Endothelial cell of umbilical vein (primary cell): ENCODE data around the gene SLC5A3. TPM values are rescaled to one million over a fixed set of nuclear protein-coding genes. Genes with fewer than 3 reads are reported as not detected.
A peak's percentile ranks its signal among the peaks of the same experiment; 100 is the strongest.

Source experiments
- BruUV-seq: library from RNA; stranded (reverse); fragments of 400-500 nt; replicated peaks from 2 replicates; lab custom pipeline; 2021; lab: Mats Ljungman, UMichigan
- CTCF ChIA-PET: fragments of 300-600, 350-600 bp; sonication (Branson Sonifier 250); formaldehyde crosslinking; loops from one replicate; lab custom pipeline; 2021; ENCODE audit warnings: antibody characterized with exemption, inconsistent platforms; lab: Charles Lee
- POLR2A ChIA-PET: fragments of 300-600, 350-600 bp; sonication (Branson Sonifier 250); formaldehyde crosslinking; loops from one replicate; lab custom pipeline; 2021; ENCODE audit warnings: antibody characterized with exemption, inconsistent platforms; lab: Charles Lee
- DNase-seq: peaks from one replicate; pipeline ENCODE4 v3.0.0-alpha.2; 2011; ENCODE audit warnings: low read depth, low spot score
- FAIRE-seq: peaks from 2 replicates; lab custom pipeline; 2011; peaks lifted over from hg19 to GRCh38; lab: Jason Lieb, UNC
- H2AFZ ChIP-seq: 2 replicates; pipeline ENCODE4 v1.6.0; 2012; ENCODE audit warnings: low read depth, low read length, control low read depth, inconsistent platforms
- H3K27ac ChIP-seq: 2 replicates; pipeline ENCODE4 v1.5.1; 2011; ENCODE audit warnings: low read depth, mild to moderate bottlenecking, control low read depth, low read length, moderate library complexity; ENCODE audit not compliant: insufficient read depth
- H3K27me3 ChIP-seq, 2 experiments: 2 replicates each; pipeline versions ENCODE4 v1.6.0 to v1.6.1; 2011; ENCODE audit warnings: low read length in 2 of 2, mixed read lengths in 1 of 2; ENCODE audit not compliant: control insufficient read depth in 2 of 2, insufficient read depth in 2 of 2
- H3K36me3 ChIP-seq, 2 experiments: 2 replicates in 1 of 2; 3 replicates in 1 of 2; pipeline ENCODE4 v1.5.1; 2011; ENCODE audit warnings: low read length in 2 of 2, mild to moderate bottlenecking in 1 of 2, moderate library complexity in 1 of 2; ENCODE audit not compliant: control insufficient read depth in 2 of 2, insufficient read depth in 2 of 2; ENCODE audit errors: extremely low read depth in 1 of 2
- H3K4me1 ChIP-seq: 3 replicates; pipeline ENCODE4 v1.5.1; 2011; ENCODE audit warnings: mild to moderate bottlenecking, low read length; ENCODE audit not compliant: control insufficient read depth, insufficient read depth; ENCODE audit errors: extremely low read depth
- H3K4me2 ChIP-seq: 2 replicates; pipeline ENCODE4 v1.6.1; 2011; ENCODE audit warnings: low read length, control low read depth, mixed read lengths; ENCODE audit not compliant: insufficient read depth
- H3K4me3 ChIP-seq, 3 experiments: fragments of 200-600 bp in 1 of 3; sonication (generic), shearing (Covaris generic) in 1 of 3; replicated peaks in 1 of 3; 2 replicates each; pipeline ENCODE4 v1.5.1; 2011 to 2016; ENCODE audit warnings: control low read depth in 3 of 3, low read length in 3 of 3, mild to moderate bottlenecking in 2 of 3, inconsistent platforms in 1 of 3, low read depth in 1 of 3, moderate library complexity in 1 of 3; ENCODE audit not compliant: insufficient read depth in 1 of 3
- H3K79me2 ChIP-seq: 2 replicates; pipeline ENCODE4 v1.6.0; 2012; ENCODE audit warnings: low read length, inconsistent platforms; ENCODE audit not compliant: control insufficient read depth, insufficient read depth
- H3K9ac ChIP-seq: replicated peaks from 2 replicates; pipeline ENCODE3; 2011; ENCODE audit warnings: low read length, control low read depth; ENCODE audit not compliant: insufficient read depth; ENCODE audit errors: extremely low read depth
- H3K9me1 ChIP-seq: replicated peaks from 3 replicates; pipeline ENCODE4 v1.6.0; 2011; ENCODE audit warnings: mild to moderate bottlenecking, low read length; ENCODE audit not compliant: control insufficient read depth, insufficient read depth; ENCODE audit errors: extremely low read depth
- H3K9me3 ChIP-seq: replicated peaks from 2 replicates; pipeline ENCODE4 v1.5.1; 2012; ENCODE audit warnings: low read length, inconsistent platforms; ENCODE audit not compliant: control insufficient read depth, insufficient read depth
- H4K20me1 ChIP-seq: replicated peaks from 2 replicates; pipeline ENCODE3; 2011; ENCODE audit warnings: mild to moderate bottlenecking, low read length; ENCODE audit not compliant: control insufficient read depth, insufficient read depth; ENCODE audit errors: extremely low read depth
- EZH2 ChIP-seq: IDR thresholded peaks from 2 replicates; pipeline ENCODE4 v1.6.1; 2012; ENCODE audit warnings: borderline replicate concordance, low read depth, mild to moderate bottlenecking, moderate library complexity, low read length, inconsistent platforms; ENCODE audit not compliant: severe bottlenecking
- FOS ChIP-seq: IDR thresholded peaks from 2 replicates; pipeline ENCODE4 v1.6.1; 2011; ENCODE audit warnings: mild to moderate bottlenecking, low read length, moderate library complexity, borderline replicate concordance; ENCODE audit not compliant: insufficient read depth
- JUN ChIP-seq: IDR thresholded peaks from 2 replicates; pipeline ENCODE4 v1.6.1; 2011; ENCODE audit warnings: borderline replicate concordance, low read depth; ENCODE audit not compliant: insufficient read length, insufficient read depth
- MAX ChIP-seq: IDR thresholded peaks from 2 replicates; pipeline ENCODE4 v1.6.1; 2011; ENCODE audit not compliant: insufficient read depth, insufficient read length
- MYC ChIP-seq: IDR thresholded peaks from one replicate; pipeline ENCODE4 v1.6.1; 2011; ENCODE audit warnings: mild to moderate bottlenecking, low read depth, low read length
- dilution Hi-C: fragments of 300-500 bp; cut with MboI; formaldehyde crosslinking; loops from one replicate; pipeline ENCODE4 v1.15.0; 2019; ENCODE audit warnings: low sequenced_read_pairs; ENCODE audit not compliant: extremely low pct_ligation_motif_present
- intact Hi-C: fragments of 100-400 bp; cut with micrococcal nuclease; formaldehyde crosslinking; loops from one replicate; pipeline ENCODE4 v1.10.0; 2022
- polyA plus RNA-seq, 4 experiments: library from polyadenylated mRNA; depleted of rRNA in 3 of 4; stranded (reverse) in 3 of 4; unstranded in 1 of 4; fragments of >200 nt; gene quantifications; 2 replicates each; pipeline versions ENCODE4 v1.2.1 to v1.2.3, GENCODE V29; 2011 to 2012; ENCODE audit warnings: missing spikeins in 1 of 4
- total RNA-seq: library from RNA; stranded (reverse); gene quantifications from 2 replicates; pipeline ENCODE4 v1.2.3, GENCODE V29; 2021

Gene SLC5A3
- total and polyA plus RNA-seq, 2 donors (not counting 3 experiments of a cell fraction or from before 2014, with no cell fraction given), result 1.6 to 8.0 TPM

- Histone ChIP-seq H2AFZ (no peak overlapping the region), H3K36me3 (no peaks in the 10 kb centered on the region), H3K4me1 (no peaks in the 10 kb centered on the region), H3K27me3 (peaks cover 1 to 9% of the 10 kb centered on the region in 2 experiments), H3K9ac (no peak overlapping the region), H3K79me2 (no peaks in the 10 kb centered on the region), H3K27ac (no peak overlapping the region), H4K20me1 (no peaks in the 10 kb centered on the region), H3K4me2 (no peak overlapping the region), H3K9me1 (no peaks in the 10 kb centered on the region), H3K9me3 (no peaks in the 10 kb centered on the region), H3K4me3 (no peak overlapping the region)
- BruUV-seq, result no TSS peak
- no peak for DNase-seq
- dilution Hi-C loops, result no loop called here
- CTCF ChIA-PET, result interaction anchor here (1.5 kb wide), 1 partner anchor 104 kb away, joined by 6 read pairs; no protein-coding TSS in a partner anchor
- TF ChIP-seq JUN (no peak), FOS (no peak), EZH2 (no peak), MYC (no peak)
- no peak for FAIRE-seq
- intact Hi-C loops, result no loop called here
- POLR2A ChIA-PET, result no interaction called here
These were observed 45.5 kb upstream of the SLC5A3 start for GRCh38 chr21:34027721-34028461.

GRCh38 chr21:34029743-34030528, 43.4 kb upstream of the SLC5A3 start:
- FAIRE-seq (peak; percentile 82), DNase-seq (peak; percentile 85)
- dilution Hi-C loops (no loop called here), intact Hi-C loops (loop anchor here (1.0 kb wide), 1 partner anchor 43 kb away; the partner anchor contains the start of genes MRPS6 and SLC5A3)
- Histone ChIP-seq H3K79me2 (no peaks in the 10 kb centered on the region), H4K20me1 (no peaks in the 10 kb centered on the region), H3K9ac (no peak overlapping the region), H2AFZ (peak overlapping the region; percentile 3), H3K27me3 (peaks cover 0 to 4% of the 10 kb centered on the region in 2 experiments), H3K9me1 (no peaks in the 10 kb centered on the region), H3K4me3 (no peak overlapping the region), H3K36me3 (no peaks in the 10 kb centered on the region), H3K27ac (no peak overlapping the region), H3K4me1 (no peaks in the 10 kb centered on the region), H3K9me3 (no peaks in the 10 kb centered on the region), H3K4me2 (no peak overlapping the region)
- ChIA-PET CTCF (interaction anchor here (0.9 to 1.0 kb wide), 2 partner anchors 106 to 172 kb away, joined by 3 to 4 read pairs (median 4); no protein-coding TSS in a partner anchor), POLR2A (no interaction called here)
- BruUV-seq, result no TSS peak
- TF ChIP-seq MAX (peak; percentile 81), FOS (no peak)
